HEK293T (cell line): Measurements from ENCODE around the gene RNASEH1.
"Not testable (repeated sequence)": the region's sequence is repeated elsewhere in the genome, so short reads cannot be mapped to it uniquely, and the experiment has no call there.

Source experiments
- CTCF ChIA-PET: fragments of 350-600 bp; formaldehyde crosslinking; extraction: SDS; loops from one replicate; lab custom pipeline; 2021; ENCODE audit warnings: antibody characterized with exemption, inconsistent platforms; lab: Yijun Ruan, JAX
- POLR2A ChIA-PET: fragments of 350-600 bp; formaldehyde crosslinking; extraction: SDS; loops from one replicate; lab custom pipeline; 2020; ENCODE audit warnings: antibody characterized with exemption, inconsistent platforms; lab: Yijun Ruan, JAX
- DNase-seq: peaks from one replicate; pipeline ENCODE4 v3.0.0; 2012; ENCODE audit warnings: mixed read lengths; ENCODE audit errors: extremely low spot score
- ELF4 ChIP-seq: fragments of 450-650 bp; IDR thresholded peaks from 2 replicates; pipeline ENCODE4 v1.6.1; 2017; ENCODE audit warnings: antibody characterized with exemption

Gene RNASEH1

DNA sequence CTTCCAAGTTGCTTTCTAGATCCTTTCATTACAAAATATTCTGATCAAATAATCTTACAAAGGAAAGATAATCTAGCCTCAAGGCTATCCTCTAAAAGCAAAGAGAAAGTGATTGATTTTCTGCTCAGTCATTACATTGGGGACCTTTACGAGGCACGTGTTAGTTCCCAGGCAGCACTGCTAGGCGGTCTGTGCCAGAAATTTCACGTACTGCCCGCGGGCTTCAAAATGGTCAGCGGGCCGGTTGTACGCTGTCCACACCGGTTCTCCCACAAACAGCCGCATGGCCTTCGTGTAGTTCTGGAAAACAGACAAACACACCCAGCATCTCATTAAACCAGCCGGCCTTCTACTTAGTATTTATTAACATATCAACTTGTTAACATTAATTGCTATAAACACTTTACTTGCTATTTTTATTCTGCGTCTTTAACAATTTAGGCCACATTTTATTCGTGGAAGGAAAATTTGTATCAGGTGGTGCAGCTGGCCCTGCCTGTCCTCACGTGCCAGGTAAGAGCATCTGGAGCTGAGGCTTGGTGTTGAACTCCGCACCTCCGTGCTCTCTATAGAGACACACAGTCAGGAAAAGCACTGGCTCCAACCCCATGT lies 59.2 kb downstream of the RNASEH1 start:
- POLR2A ChIA-PET, result no interaction called here
- no peak for DNase-seq
- CTCF ChIA-PET, result no interaction called here
- TF ChIP-seq ELF4, result no peak

GRCh38 chr2:3496708-3497080 lies 61.4 kb downstream of the RNASEH1 start:
- POLR2A ChIA-PET, DNase-seq: not testable (repeated sequence)
- CTCF ChIA-PET, result interaction anchor here (0.7 kb wide), 1 partner anchor 124 kb away, joined by 3 read pairs; no protein-coding TSS in a partner anchor
